Stimulated activated CD8-positive, alpha-beta memory T cell treated with anti-CD3 and anti-CD28 coated beads, Interleukin-15, amount 100 ng/mL, for 1 hour (primary cell): ENCODE results near the gene RPTOR.
"Not testable (repeated sequence)": the region's sequence is repeated elsewhere in the genome, so short reads cannot be mapped to it uniquely, and the experiment has no call there.

Experiments
- DNase-seq: peaks from one replicate; pipeline ENCODE4 v3.0.0-alpha.2; 2020; ENCODE audit warnings: low read depth

The RPTOR gene

DNA sequence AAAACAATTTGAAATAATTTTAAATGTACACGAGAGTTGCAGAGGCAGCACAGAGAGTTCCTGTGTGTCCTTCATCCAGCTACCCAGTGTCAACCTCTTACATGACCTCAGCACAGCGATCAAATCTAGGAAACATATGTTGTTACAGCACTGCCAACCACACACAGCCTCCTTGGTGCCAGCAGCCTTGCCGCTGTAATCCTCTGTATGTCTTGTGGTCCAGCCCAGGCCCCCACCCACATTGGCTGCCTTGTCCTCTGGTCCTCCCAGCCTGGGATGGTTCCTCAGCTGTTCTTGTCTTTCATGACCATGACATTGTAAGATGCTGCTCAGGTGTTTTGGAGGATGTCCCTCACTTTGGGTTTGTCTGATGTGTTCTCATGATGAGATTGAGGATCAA is 178.0 kb downstream of the RPTOR start:
- no peak for DNase-seq

- no peak for DNase-seq
Measured at GRCh38 chr17:80724775-80725266, 180.2 kb downstream of the RPTOR start.

DNA sequence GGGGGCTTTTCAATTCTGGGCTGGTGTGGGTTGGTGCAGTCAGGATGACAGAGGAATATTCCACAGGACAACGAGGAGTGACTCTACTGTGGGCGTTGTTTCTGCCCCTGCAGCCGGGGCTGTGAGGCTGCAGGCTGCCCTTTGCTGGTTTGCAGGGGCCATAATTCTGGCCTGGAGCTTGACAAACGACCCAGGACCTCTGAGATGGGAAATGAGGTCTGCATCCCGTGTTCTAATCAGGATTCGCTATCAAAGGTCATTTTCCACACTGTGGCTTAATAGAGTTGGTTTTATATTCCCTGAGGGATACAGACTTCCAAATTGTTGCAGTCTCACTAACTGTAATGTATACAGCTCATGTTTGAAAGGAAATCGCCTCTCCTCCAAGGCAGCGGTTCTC is 180.9 kb downstream of the RPTOR start:
- no peak for DNase-seq

DNA sequence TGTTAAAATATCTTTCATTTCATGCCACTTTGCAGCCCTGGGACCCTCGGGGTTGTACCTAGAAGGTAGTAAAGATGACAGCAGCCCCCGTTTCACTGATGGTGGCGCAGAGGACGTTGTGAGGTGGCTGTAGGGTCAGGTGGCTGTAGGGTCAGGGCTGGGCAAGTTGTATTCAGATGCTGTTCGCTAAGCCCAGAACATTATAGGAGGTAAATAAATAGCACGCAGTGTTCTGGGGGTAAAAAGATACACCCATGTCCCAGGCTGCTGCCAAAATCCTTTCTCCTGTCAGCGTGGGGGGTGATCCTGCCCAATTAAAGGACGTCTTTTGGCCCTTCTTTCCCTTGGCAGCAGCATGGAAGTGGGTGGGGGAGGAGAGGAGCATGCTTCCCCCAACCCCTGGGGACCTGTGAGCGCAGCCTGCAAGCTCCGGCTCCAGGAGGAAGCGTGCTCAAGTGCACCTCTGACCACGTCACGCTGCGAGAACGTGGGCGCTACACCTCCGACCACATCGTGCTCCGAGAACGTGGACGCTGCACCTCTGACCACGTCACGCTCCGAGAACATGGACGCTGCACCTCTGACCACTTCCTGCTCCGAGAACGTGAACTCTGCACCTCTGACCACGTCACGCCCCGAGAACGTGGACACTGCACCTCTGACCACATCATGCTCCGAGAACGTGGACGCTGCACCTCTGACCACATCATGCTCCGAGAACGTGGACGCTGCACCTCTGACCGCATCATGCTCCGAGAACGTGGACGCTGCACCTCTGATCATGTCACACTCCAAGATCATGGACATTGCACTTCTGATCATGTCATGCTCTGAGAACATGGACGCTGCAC is 182.1 kb downstream of the RPTOR start:
- DNase-seq = no peak

- DNase-seq = no peak
Measured at GRCh38 chr17:80727409-80727755, 182.7 kb downstream of the RPTOR start.

- no peak for DNase-seq
Measured at GRCh38 chr17:80729016-80729415, 184.4 kb downstream of the RPTOR start.

GRCh38 chr17:80729761-80730160 is 185.1 kb downstream of the RPTOR start:
- no peak for DNase-seq

- no peak for DNase-seq
Measured at GRCh38 chr17:80730739-80731138, 186.1 kb downstream of the RPTOR start.

GRCh38 chr17:80731323-80731722 is 186.7 kb downstream of the RPTOR start:
- no peak for DNase-seq

DNA sequence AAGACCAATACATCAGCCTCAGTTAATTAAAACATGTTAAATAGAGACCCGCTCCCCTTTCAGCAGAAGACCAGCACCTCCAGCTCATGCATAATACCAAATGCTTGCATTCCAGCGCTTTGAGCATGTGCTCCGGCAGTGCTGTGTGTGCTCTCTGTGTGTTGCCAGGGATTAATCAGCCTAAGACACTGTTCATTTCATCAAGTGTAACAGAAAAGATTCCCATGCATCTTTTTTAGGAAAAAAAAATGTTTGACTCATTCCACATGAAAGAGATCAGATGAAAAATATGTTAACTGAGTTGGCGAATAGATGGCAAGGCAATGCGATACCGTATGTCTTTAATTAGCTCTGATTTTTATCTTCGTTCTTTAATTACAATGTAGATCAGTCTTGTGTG is 187.6 kb downstream of the RPTOR start:
- DNase-seq = no peak

DNA sequence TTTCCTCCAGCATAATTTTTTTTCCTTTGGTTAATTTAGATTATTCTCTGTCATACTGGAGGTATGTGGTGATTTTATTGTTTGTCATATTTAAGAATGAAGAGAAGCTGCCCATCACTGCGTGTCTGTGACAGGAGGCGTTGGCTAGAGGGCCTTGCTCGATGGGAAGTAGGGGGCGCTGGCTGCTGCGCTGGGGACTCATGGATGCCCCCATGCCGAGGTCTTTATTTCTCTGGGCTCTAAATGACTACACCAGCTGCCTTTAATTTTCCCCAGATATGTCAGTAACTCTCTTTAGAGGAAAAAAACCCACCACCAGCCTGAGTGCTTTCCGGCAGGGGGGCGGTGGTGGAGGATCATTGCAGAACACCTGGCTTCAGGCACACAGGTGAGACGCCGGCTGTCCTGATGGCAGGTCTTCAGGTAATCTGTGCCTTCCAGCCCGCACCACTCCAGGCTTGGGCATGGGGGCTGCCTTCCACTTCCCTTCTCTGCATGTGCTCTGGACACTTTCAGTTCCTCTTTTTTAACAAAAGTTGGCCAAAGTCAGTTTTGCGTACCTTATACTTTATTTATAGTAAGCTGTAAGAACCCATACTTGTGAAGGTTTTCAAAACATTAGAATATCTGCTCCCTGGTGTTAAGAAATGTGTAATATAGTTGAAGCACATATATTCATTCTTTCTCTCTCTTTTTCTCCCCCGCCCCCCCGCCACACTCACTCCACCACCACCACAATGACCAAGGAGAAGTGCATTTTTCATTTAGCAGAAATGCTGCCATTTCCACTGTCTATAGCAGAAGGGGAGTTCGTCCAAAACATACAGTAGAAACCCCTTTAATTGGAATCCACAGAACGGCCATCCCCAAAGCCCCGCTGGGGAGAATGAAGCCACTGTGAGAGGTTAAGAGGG is 192.7 kb downstream of the RPTOR start:
- DNase-seq = no peak

DNA sequence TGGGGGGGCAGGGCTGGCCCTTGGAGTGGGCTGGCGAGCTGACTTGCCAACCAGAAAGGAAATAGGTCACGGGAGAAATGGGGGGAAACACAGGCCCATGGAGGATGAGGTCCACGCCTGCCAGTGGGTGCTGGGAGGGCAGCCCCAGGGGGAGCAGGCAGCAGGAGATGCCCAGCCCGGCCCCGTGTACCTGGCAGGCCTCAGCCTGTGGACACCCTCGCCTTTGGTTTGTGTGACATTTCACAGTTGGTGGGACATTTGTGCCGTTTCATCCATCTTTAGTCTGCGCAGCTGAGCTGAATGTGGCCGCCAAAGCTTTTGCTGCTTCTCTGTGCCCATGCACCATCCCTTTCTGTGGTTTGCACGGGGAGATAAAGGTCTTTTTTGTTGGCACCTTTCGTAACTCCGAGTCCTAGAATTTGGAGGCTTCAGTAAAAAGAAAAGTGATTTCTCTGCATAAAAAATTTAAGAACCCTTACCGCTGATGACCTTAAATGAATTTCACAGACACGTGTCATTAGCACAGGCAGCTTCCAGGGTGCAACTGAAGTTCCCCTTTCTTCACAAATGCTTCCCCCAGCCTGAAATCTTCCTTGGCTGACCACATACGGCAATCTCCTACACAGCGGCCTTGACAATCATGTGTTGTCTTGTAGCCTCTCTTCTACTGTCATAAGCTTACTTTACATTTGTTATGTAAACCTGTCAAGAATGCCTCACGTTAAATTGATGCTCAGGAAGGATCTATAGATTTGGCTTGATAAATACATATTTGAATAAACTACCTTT is 193.6 kb downstream of the RPTOR start:
- DNase-seq = no peak

- DNase-seq = no peak
Measured at GRCh38 chr17:80738987-80739730, 194.5 kb downstream of the RPTOR start.

GRCh38 chr17:80740141-80740540 is 195.5 kb downstream of the RPTOR start:
- DNase-seq = no peak

GRCh38 chr17:80742091-80742490 is 197.5 kb downstream of the RPTOR start:
- no peak for DNase-seq

DNA sequence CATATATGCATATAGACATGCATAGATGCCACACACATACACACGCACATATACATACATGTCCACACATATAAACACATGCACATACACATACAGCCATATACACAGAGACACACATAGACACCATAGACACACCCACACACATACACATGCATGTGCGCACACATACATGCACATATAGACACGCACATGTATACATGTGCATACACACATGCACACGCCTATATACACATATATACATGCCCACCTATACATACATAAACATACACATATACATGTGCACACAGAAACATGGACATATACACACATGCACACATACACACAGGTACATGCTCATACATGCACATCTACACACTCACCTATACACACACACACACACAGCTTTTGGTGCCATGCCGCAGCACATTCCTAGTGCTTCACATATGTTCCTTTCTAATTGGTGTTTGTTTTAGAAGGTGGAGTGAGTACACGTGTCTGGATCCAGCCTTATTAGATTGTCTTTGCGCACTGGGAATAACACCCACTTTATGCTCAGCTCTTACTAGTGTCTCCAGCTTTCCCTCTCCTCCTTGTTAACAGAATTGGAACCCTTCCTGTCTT is 198.0 kb downstream of the RPTOR start:
- DNase-seq = no peak

- no peak for DNase-seq
Measured at GRCh38 chr17:80743181-80743771, 198.6 kb downstream of the RPTOR start.

GRCh38 chr17:80743973-80744372 is 199.3 kb downstream of the RPTOR start:
- not testable (repeated sequence) for DNase-seq

DNA sequence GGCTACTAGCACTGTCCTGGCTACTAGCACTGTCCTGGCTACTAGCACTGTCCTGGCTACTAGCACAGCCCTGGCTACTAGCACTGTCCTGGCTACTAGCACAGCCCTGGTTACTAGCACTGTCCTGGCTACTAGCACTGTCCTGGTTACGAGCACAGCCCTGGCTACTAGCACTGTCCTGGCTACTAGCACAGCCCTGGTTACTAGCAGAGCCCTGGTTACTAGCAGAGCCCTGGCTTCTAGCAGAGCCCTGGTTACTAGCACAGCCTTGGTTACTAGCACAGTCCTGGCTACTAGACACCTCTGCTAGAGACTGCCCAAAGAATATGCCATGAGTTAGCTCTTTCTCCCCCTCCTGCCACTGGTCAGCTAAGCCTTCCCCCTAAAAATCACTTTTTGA is 200.1 kb downstream of the RPTOR start:
- DNase-seq = not testable (repeated sequence)

GRCh38 chr17:80745183-80745582 is 200.5 kb downstream of the RPTOR start:
- no peak for DNase-seq
